ENCODE data around the gene EEA1.

GRCh38 chr12:92732716-92733115 is 196.4 kb downstream of the EEA1 start:
- TF ChIP-seq, protein P1, sequence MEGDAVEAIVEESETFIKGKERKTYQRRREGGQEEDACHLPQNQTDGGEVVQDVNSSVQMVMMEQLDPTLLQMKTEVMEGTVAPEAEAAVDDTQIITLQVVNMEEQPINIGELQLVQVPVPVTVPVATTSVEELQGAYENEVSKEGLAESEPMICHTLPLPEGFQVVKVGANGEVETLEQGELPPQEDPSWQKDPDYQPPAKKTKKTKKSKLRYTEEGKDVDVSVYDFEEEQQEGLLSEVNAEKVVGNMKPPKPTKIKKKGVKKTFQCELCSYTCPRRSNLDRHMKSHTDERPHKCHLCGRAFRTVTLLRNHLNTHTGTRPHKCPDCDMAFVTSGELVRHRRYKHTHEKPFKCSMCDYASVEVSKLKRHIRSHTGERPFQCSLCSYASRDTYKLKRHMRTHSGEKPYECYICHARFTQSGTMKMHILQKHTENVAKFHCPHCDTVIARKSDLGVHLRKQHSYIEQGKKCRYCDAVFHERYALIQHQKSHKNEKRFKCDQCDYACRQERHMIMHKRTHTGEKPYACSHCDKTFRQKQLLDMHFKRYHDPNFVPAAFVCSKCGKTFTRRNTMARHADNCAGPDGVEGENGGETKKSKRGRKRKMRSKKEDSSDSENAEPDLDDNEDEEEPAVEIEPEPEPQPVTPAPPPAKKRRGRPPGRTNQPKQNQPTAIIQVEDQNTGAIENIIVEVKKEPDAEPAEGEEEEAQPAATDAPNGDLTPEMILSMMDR (IDR thresholded peaks at IDR 0.05; ENCODE audit: poor library complexity), result no peak
- TF ChIP-seq EZH2 (IDR thresholded peaks at IDR 0.05; ENCODE audit: borderline replicate concordance) (no peak), EZH2phosphoT487 (IDR thresholded peaks at IDR 0.05; ENCODE audit: low read depth, severe bottlenecking, unreplicated experiment) (no peak)

Data from hepatocyte (in vitro differentiated cells).